OCI-LY1 (cell line): Measurements from ENCODE around the gene CD69.
A peak's percentile ranks its signal among the peaks of the same experiment; 100 is the strongest.

Experiments used
- H2AFZ ChIP-seq: fragments of 200-600 bp; sonication (generic), shearing (Covaris generic); 2 replicates; pipeline ENCODE4 v1.6.0; 2014; ENCODE audit warnings: antibody characterized with exemption, mild to moderate bottlenecking, low read length
- H3F3A ChIP-seq: fragments of 200-600 bp; sonication (generic), shearing (Covaris generic); 2 replicates; pipeline ENCODE4 v1.6.0; 2014; ENCODE audit warnings: mild to moderate bottlenecking, antibody characterized with exemption, low read length, moderate library complexity; ENCODE audit not compliant: insufficient read depth
- H3K27ac ChIP-seq: fragments of 200-600 bp; sonication (generic); 2 replicates; pipeline ENCODE4 v1.5.1; 2014; ENCODE audit warnings: low read length, mixed run types, mild to moderate bottlenecking, low read depth; ENCODE audit not compliant: poor library complexity, severe bottlenecking
- H3K27me3 ChIP-seq: fragments of 200-600 bp; sonication (generic); 2 replicates; pipeline ENCODE4 v1.6.0; 2014; ENCODE audit warnings: antibody characterized with exemption, mild to moderate bottlenecking, low read length, moderate library complexity; ENCODE audit not compliant: insufficient read depth
- H3K36me3 ChIP-seq: fragments of 200-600 bp; sonication (generic); 2 replicates; pipeline ENCODE4 v1.6.1; 2014; ENCODE audit warnings: mild to moderate bottlenecking, antibody characterized with exemption, low read length, moderate library complexity, mixed read lengths; ENCODE audit not compliant: insufficient read depth
- H3K4me1 ChIP-seq: fragments of 200-600 bp; sonication (generic); 2 replicates; pipeline ENCODE4 v1.5.1; 2014; ENCODE audit warnings: mild to moderate bottlenecking, low read length, moderate library complexity; ENCODE audit not compliant: insufficient read depth, severe bottlenecking
- H3K4me2 ChIP-seq: fragments of 200-600 bp; sonication (generic), shearing (Covaris generic); 2 replicates; pipeline ENCODE4 v1.6.1; 2014; ENCODE audit warnings: low read length
- H3K4me3 ChIP-seq: fragments of 200-600 bp; sonication (generic); 2 replicates; pipeline ENCODE4 v1.5.1; 2014; ENCODE audit warnings: low read length, low read depth, mild to moderate bottlenecking, mixed read lengths; ENCODE audit not compliant: poor library complexity, severe bottlenecking
- H3K79me2 ChIP-seq: fragments of 200-600 bp; shearing (Covaris generic); 2 replicates; pipeline ENCODE4 v1.6.1; 2016; ENCODE audit warnings: mixed run types, low read length, mixed read lengths; ENCODE audit not compliant: insufficient read depth
- H3K9ac ChIP-seq: fragments of 200-600 bp; sonication (generic), shearing (Covaris generic); 2 replicates; pipeline ENCODE4 v1.6.1; 2014; ENCODE audit warnings: mild to moderate bottlenecking, low read length, mixed read lengths
- H3K9me2 ChIP-seq: fragments of 200-600 bp; sonication (generic), shearing (Covaris generic); 2 replicates; pipeline ENCODE4 v1.6.1; 2014; ENCODE audit warnings: low read depth, mild to moderate bottlenecking, low read length, mixed read lengths
- H3K9me3 ChIP-seq: fragments of 200-600 bp; shearing (Covaris generic); 2 replicates; pipeline ENCODE4 v1.6.1; 2014; ENCODE audit warnings: low read length, mixed read lengths
- H4K20me1 ChIP-seq: fragments of 200-600 bp; sonication (generic), shearing (Covaris generic); 2 replicates; pipeline ENCODE4 v1.6.0; 2016; ENCODE audit warnings: mild to moderate bottlenecking, low read length; ENCODE audit not compliant: insufficient read depth
- CTCF ChIP-seq: fragments of 200-600 bp; sonication (generic), shearing (Covaris generic); IDR thresholded peaks from 2 replicates; pipeline ENCODE4 v1.5.1; 2017; ENCODE audit warnings: mild to moderate bottlenecking, antibody characterized with exemption, low read length, moderate library complexity, mixed read lengths
- EZH2 ChIP-seq: fragments of 200-600 bp; sonication (generic), shearing (Covaris generic); IDR thresholded peaks from 2 replicates; pipeline ENCODE4 v1.8.0; 2017; ENCODE audit warnings: borderline replicate concordance, mixed run types, mild to moderate bottlenecking, antibody characterized with exemption, low read length, moderate library complexity, mixed read lengths

CD69 gene

GRCh38 chr12:9725213-9725870 is 35.4 kb downstream of the CD69 start:
- Histone ChIP-seq H3K27ac (no peak overlapping the region), H3K27me3 (no peaks in the 10 kb centered on the region), H3K9me2 (no peaks in the 10 kb centered on the region), H3K36me3 (peaks cover 30% of the 10 kb centered on the region), H4K20me1 (no peaks in the 10 kb centered on the region), H3K4me2 (no peak overlapping the region), H3K9me3 (no peaks in the 10 kb centered on the region), H3F3A (peaks cover 4% of the 10 kb centered on the region; the same call in 1 of the 2 replicates), H3K79me2 (peaks cover 50% of the 10 kb centered on the region), H3K9ac (no peak overlapping the region), H3K4me3 (no peak overlapping the region), H2AFZ (no peak overlapping the region), H3K4me1 (peaks cover 60% of the 10 kb centered on the region)
- TF ChIP-seq EZH2, result no peak
- TF ChIP-seq CTCF, result no peak

GRCh38 chr12:9724023-9724422 is 36.7 kb downstream of the CD69 start:
- Histone ChIP-seq H3K9me3 (no peaks in the 10 kb centered on the region), H3K27me3 (no peaks in the 10 kb centered on the region), H3K36me3 (peaks cover 37% of the 10 kb centered on the region), H3K27ac (no peak overlapping the region), H3K79me2 (peaks cover 37% of the 10 kb centered on the region), H3F3A (no peaks in the 10 kb centered on the region; the same call in 1 of the 2 replicates), H3K4me3 (no peak overlapping the region), H3K4me2 (no peak overlapping the region), H3K9me2 (no peaks in the 10 kb centered on the region), H3K9ac (no peak overlapping the region), H2AFZ (no peak overlapping the region), H3K4me1 (peaks cover 46% of the 10 kb centered on the region), H4K20me1 (no peaks in the 10 kb centered on the region)
- TF ChIP-seq CTCF, result no peak
- no peak for TF ChIP-seq EZH2

GRCh38 chr12:9721394-9722092 is 39.2 kb downstream of the CD69 start:
- Histone ChIP-seq H3K9me3 (no peaks in the 10 kb centered on the region), H3K27ac (peak overlapping the region; percentile 59), H3K79me2 (peaks cover 17% of the 10 kb centered on the region), H4K20me1 (no peaks in the 10 kb centered on the region), H3K4me2 (peak overlapping the region; percentile 29), H2AFZ (no peak overlapping the region), H3K4me3 (no peak overlapping the region), H3K27me3 (no peaks in the 10 kb centered on the region), H3K36me3 (peaks cover 29% of the 10 kb centered on the region), H3K4me1 (peaks cover 41% of the 10 kb centered on the region), H3K9me2 (no peaks in the 10 kb centered on the region), H3K9ac (no peak overlapping the region), H3F3A (no peaks in the 10 kb centered on the region; the same call in 1 of the 2 replicates)
- TF ChIP-seq EZH2, result no peak
- no peak for TF ChIP-seq CTCF
